HG03025 (cell line): ENCODE results near the gene SCNN1G.
"Not testable (repeated sequence)": the region's sequence is repeated elsewhere in the genome, so short reads cannot be mapped to it uniquely, and the experiment has no call there.

Source experiments
- ATAC-seq: cut with Tn5 transposase; IDR thresholded peaks from one replicate; pipeline ENCODE4 v1.9.1; 2021; ENCODE audit warnings: mild to moderate bottlenecking, moderate library complexity; ENCODE audit not compliant: unreplicated experiment, low FRiP score

The SCNN1G gene

GRCh38 chr16:23248261-23249194, 66.0 kb downstream of the SCNN1G start:
- no peak for ATAC-seq

GRCh38 chr16:23249830-23250229, 67.3 kb downstream of the SCNN1G start:
- no peak for ATAC-seq

- no peak for ATAC-seq
Observed at GRCh38 chr16:23252310-23252709, 69.8 kb downstream of the SCNN1G start.

- ATAC-seq: not testable (repeated sequence)
Observed at GRCh38 chr16:23253650-23254049, 71.1 kb downstream of the SCNN1G start.

GRCh38 chr16:23254338-23254737, 71.8 kb downstream of the SCNN1G start:
- ATAC-seq: no peak

GRCh38 chr16:23255000-23255399, 72.5 kb downstream of the SCNN1G start:
- ATAC-seq: no peak

GRCh38 chr16:23256440-23256839, 73.9 kb downstream of the SCNN1G start:
- ATAC-seq: no peak

- ATAC-seq: no peak
Observed at GRCh38 chr16:23257682-23258081, 75.1 kb downstream of the SCNN1G start.

GRCh38 chr16:23258919-23259237, 76.3 kb downstream of the SCNN1G start:
- ATAC-seq: no peak
